Suppressor macrophage treated with lipopolysaccharide for 4 hours (primary cell): ENCODE data around the gene CD70.
"Not testable (repeated sequence)": the region's sequence is repeated elsewhere in the genome, so short reads cannot be mapped to it uniquely, and the experiment has no call there.

Experiments
- DNase-seq: peaks from one replicate; pipeline ENCODE4 v3.0.0-alpha.2; 2020

The CD70 gene

DNA sequence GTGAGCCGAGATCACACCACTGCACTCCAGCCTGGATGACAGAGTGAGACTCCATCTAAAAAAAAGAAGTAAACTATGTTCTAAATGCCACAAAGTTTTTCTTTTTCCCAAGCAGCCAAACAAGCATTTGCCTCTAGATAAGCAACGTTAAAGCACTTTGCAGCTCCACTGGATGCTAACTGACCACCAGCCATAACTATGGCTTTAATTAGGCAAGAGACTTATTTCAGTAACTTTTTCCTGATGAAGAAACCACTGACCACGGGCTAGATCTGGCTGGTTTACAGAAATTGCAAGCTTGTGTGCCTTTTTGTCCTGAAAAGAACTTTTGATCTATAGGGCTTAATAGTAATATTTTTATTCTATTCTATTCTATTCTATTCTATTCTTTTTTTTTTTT, 22.1 kb downstream of the CD70 start:
- DNase-seq = no peak

- no peak for DNase-seq
Measured at GRCh38 chr19:6568010-6568526, 22.9 kb downstream of the CD70 start.

GRCh38 chr19:6566727-6567126, 24.2 kb downstream of the CD70 start:
- DNase-seq = not testable (repeated sequence)

DNA sequence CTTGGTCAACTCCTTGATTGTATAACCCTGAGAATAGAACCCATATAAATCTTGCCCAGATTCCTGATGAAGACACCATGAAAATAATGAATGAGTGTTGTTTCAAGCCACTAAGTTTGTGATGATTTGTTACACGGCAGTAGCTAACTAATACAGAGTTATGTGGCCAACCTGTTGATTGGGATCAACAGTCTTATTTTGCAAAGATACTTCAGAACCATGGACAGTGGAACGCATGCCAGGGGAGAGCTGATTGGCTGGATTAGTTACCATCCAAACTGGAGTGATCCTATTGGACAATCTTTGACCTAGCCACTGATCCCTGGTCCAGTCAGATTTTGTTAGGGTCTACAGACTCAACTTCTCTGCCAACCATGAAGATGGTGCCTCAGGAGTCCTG, 26.6 kb downstream of the CD70 start:
- peak; percentile 45 for DNase-seq

DNA sequence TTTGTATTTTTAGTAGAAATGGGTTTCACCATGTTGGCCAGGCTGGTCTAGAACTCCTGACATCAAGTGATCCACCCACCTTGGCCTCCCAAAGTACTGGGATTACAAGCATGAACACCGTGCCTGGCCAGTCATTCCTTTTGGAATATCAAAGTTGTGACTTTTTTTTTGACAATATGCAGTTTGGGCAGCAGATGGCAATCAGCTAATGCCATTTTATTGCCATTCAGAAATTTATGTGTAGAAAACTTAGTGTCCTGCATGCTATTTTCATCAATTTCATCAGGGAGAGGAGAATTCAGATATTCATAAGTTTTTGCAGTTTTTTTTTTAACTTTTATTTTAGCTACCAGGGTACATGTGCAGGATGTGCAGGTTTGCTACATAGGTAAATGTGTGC, 28.5 kb downstream of the CD70 start:
- DNase-seq = not testable (repeated sequence)

GRCh38 chr19:6556480-6557195, 34.3 kb downstream of the CD70 start:
- peak; percentile 95 for DNase-seq

DNA sequence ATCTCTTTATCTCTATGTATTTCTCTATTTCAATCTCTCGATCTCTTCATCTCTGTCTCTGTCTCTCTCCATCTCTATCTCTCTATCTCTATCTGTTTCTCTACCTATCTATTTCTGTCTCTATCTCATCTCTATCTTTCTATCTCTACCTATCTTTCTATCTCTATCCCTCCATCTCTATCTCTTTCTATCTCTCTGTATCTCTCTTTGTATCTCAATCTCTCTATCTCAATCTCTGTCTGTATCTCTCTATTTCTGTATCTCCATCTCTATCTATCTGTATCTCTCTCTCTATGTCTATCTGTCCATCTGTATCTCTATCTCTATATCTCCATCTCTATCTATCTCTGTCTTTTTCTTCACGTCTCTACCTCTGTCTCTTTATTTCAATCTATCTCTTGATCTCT, 34.9 kb downstream of the CD70 start:
- no peak for DNase-seq

DNA sequence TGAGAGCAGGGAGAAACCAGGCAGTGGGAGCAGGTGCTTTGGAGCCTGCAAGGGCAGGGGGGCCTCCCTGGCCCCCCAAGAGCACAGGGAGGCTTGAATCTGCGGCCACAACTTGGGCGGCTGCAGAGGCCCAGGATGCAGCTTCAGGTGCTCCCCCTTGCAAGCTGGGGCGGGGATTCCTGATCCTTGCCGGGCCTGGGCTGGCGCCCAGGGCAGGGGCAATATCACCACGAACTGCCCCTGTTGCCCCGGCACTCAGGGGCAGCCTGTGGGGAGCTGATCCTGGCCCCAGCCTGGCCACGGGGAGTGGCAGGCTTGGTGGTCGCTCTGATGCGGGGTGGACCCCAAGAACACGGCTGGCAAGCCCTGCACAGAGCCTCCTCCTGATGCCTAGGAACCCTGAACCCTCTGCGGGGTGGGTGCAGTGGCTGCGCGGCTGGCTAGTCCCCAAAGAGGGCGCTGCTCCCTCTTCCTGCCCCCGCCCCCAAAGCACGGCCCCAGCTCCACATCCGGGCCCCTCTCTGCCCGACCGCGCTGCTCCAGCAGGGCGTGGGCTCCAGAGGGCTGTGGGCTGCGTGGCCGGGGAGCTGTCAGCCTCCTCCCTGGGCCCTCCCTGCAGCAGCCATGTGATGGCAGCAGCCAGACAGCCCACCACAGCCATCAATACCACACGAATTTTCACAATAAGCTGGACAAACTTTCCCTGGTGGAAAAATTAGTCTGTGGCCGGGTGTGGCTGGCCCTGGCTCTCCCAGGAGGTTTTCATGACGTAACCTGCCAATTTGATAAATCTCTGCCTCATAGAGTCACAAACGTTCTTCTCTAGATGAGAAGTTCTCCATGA, 39.1 kb downstream of the CD70 start:
- peak; percentile 52 for DNase-seq

DNA sequence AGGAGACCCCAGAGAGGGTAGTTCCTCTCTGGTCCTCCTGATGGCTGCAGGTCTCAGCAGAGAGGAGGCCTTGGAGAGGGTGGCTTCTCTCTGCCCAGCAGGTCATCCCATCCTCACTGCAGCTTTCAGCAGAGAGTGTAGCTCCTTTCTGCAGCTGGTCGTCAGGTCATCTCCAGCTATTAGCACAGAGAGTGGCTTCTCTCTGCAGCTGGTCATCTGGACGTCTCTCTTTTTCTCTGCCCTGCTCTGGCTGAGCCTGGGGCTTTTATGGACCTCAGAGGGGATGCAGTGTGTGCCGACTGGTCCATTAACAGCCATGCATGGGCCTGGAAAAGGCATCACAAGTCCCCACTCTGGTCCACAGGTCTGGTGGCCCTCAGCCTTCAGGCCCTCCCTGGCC, 39.9 kb downstream of the CD70 start:
- DNase-seq = no peak

- not testable (repeated sequence) for DNase-seq
Measured at GRCh38 chr19:6550679-6551078, 40.3 kb downstream of the CD70 start.

DNA sequence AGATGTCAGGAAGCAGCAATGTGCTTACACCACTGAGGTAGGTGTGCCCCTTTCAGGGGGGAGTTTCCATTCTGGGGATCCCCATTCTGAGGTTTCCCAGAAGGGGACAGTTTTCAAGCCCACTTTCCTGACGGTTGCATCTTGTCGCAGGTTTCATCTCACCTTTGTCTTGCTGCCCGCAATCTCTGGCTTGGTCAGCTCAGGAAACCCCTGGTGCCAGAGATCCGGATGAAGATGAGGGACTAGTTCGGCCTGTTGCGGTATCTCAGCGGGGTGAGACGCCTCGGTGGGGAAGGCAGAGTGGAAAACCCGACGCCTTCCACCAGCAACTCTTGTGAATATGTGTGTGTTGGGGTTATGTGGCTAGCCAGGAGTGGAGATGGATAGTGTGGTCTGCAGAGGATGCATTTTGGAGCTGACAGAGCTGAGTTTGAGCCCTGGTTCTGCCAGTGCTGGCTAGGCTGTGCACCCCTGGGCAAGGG, 47.0 kb downstream of the CD70 start:
- no peak for DNase-seq

- DNase-seq = peak; percentile 53
Measured at GRCh38 chr19:6540918-6541689, 49.8 kb downstream of the CD70 start.

DNA sequence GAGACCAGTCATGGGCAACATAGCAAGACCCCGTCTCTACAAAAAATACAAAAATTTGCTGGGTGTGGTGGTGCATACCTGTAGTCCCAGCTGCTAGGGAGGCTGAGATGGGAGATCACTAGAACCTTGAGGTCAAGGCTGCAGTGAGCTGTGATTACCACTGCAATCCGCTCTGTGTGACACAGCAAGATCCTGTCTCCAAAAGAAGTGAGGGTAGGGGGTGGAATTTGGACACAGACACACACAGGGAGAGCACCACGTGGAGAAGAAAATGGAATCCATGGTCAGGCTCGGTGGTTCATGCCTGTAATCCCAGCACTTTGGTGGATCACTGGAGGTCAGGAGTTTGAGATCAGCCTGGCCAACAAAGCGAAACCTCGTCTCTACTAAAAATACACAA, 51.4 kb downstream of the CD70 start:
- no peak for DNase-seq
